Islet of Langerhans (tissue), 1 donor: Measurements from ENCODE around the gene CARD14.

Experiments
- FAIRE-seq: peaks from one replicate; lab custom pipeline; 2011; peaks lifted over from hg19 to GRCh38; lab: Jason Lieb, UNC

CARD14 gene

GRCh38 chr17:80212511-80212910 is 42.7 kb downstream of the CARD14 start:
- FAIRE-seq: no peak

- no peak for FAIRE-seq
Measured at GRCh38 chr17:80212962-80213642, 43.3 kb downstream of the CARD14 start.

- FAIRE-seq: no peak
Measured at GRCh38 chr17:80213643-80213975, 43.8 kb downstream of the CARD14 start.

- FAIRE-seq: no peak
Measured at GRCh38 chr17:80214012-80214877, 44.4 kb downstream of the CARD14 start.

GRCh38 chr17:80214878-80215210 is 45.0 kb downstream of the CARD14 start:
- no peak for FAIRE-seq

- no peak for FAIRE-seq
Measured at GRCh38 chr17:80216473-80217456, 46.9 kb downstream of the CARD14 start.

GRCh38 chr17:80217703-80218362 is 48.0 kb downstream of the CARD14 start:
- FAIRE-seq: no peak

- FAIRE-seq: no peak
Measured at GRCh38 chr17:80218391-80218790, 48.6 kb downstream of the CARD14 start.

- FAIRE-seq: no peak
Measured at GRCh38 chr17:80219013-80219762, 49.4 kb downstream of the CARD14 start.

GRCh38 chr17:80219763-80220053 is 49.9 kb downstream of the CARD14 start:
- FAIRE-seq: no peak

- FAIRE-seq: no peak
Measured at GRCh38 chr17:80220054-80220735, 50.4 kb downstream of the CARD14 start, which contains the start of the genes SGSH and SLC26A11. Gene SGSH (minus strand): TSS chr17:80220333. CDS start chr17:80220313, 20 bp downstream. Gene SLC26A11 (plus strand): TSS chr17:80220427. CDS start chr17:80221561, 1,134 bp downstream.

- FAIRE-seq: no peak
Measured at GRCh38 chr17:80220736-80221215, 50.9 kb downstream of the CARD14 start.

- FAIRE-seq: no peak
Measured at GRCh38 chr17:80221351-80222105, 51.7 kb downstream of the CARD14 start.

- FAIRE-seq: no peak
Measured at GRCh38 chr17:80222376-80223141, 52.7 kb downstream of the CARD14 start.

GRCh38 chr17:80223142-80223815 is 53.4 kb downstream of the CARD14 start:
- no peak for FAIRE-seq

- no peak for FAIRE-seq
Measured at GRCh38 chr17:80223838-80224497, 54.1 kb downstream of the CARD14 start.

GRCh38 chr17:80224683-80225082 is 54.9 kb downstream of the CARD14 start:
- no peak for FAIRE-seq

- no peak for FAIRE-seq
Measured at GRCh38 chr17:80225230-80225629, 55.4 kb downstream of the CARD14 start.
